ENCODE results near the gene ZNF786. TPM values are rescaled to one million over a fixed set of nuclear protein-coding genes. Genes with fewer than 3 reads are reported as not detected.
A peak's percentile ranks its signal among the peaks of the same experiment; 100 is the strongest.

The ZNF786 gene
- total and polyA plus RNA-seq, 9 of the 15 experiments (the other 6 are each of a cell fraction or from before 2014, with no cell fraction given), result 0.31 to 5.4 (median 3.0) TPM

- TF ChIP-seq HDAC8 (tag; IDR thresholded peaks at IDR 0.05) (peak; percentile 14; the same call in 1 of the 2 replicates), TCF7L2 (IDR thresholded peaks at IDR 0.05; ENCODE audit: low read depth, low read length) (no peak), CBFA2T3 (IDR thresholded peaks at IDR 0.05) (0 out of 2 replicates have a peak, but pooled peaks have one; percentile 1), ATF7 (IDR thresholded peaks at IDR 0.05) (no peak), CCAR2 (IDR thresholded peaks at IDR 0.05; ENCODE audit: low read depth, low read length) (no peak), ZNF274 (IDR thresholded peaks at IDR 0.05; ENCODE audit: borderline replicate concordance, low read depth, low read length) (no peak), RREB1 (CRISPR knock-in tag; IDR thresholded peaks at IDR 0.05) (no peak), BCOR (IDR thresholded peaks at IDR 0.05) (peak; percentile 8; the same call in 1 of the 2 replicates), POLR2A (conservative IDR thresholded peaks at IDR 0.05) (no peak), MCM7 (IDR thresholded peaks at IDR 0.05) (no peak; a peak in 1 of 4 replicates), ZBTB49 (CRISPR knock-in tag; IDR thresholded peaks at IDR 0.05; ENCODE audit: borderline replicate concordance) (peak; percentile 73; the same call in 1 of the 2 replicates), NR0B1 (IDR thresholded peaks at IDR 0.05; ENCODE audit: partially characterized antibody) (no peak), ZBTB26 (CRISPR knock-in tag; IDR thresholded peaks at IDR 0.05) (0 out of 2 replicates have a peak, but pooled peaks have one; percentile 25), ATF1 (CRISPR knock-in tag; IDR thresholded peaks at IDR 0.05) (no peak), ATF1 (tag; IDR thresholded peaks at IDR 0.05) (no peak; the same call in 1 of the 2 replicates), FUS (optimal IDR thresholded peaks at IDR 0.05; ENCODE audit: low read depth, low read length) (no peak), ZNF766 (CRISPR knock-in tag; conservative IDR thresholded peaks at IDR 0.05) (no peak; the same call in 1 of the 2 replicates), PKNOX1 (IDR thresholded peaks at IDR 0.05) (no peak)
These were observed 36.2 kb upstream of the ZNF786 start (continued) for GRCh38 chr7:149126662-149127266.
